Measurements from ENCODE around the gene PARM1. TPM values are rescaled to one million over a fixed set of nuclear protein-coding genes. Genes with fewer than 3 reads are reported as not detected.

The PARM1 gene
- total RNA-seq, 1 experiment from 2014 or later: 65.0 TPM

- Histone ChIP-seq H2AFZ (ENCODE audit: low read length) (no peak overlapping the region), H3K4me3 (ENCODE audit: low read length) (no peak overlapping the region)
Observed at GRCh38 chr4:75040703-75041102, 107.8 kb downstream of the PARM1 start.

DNA sequence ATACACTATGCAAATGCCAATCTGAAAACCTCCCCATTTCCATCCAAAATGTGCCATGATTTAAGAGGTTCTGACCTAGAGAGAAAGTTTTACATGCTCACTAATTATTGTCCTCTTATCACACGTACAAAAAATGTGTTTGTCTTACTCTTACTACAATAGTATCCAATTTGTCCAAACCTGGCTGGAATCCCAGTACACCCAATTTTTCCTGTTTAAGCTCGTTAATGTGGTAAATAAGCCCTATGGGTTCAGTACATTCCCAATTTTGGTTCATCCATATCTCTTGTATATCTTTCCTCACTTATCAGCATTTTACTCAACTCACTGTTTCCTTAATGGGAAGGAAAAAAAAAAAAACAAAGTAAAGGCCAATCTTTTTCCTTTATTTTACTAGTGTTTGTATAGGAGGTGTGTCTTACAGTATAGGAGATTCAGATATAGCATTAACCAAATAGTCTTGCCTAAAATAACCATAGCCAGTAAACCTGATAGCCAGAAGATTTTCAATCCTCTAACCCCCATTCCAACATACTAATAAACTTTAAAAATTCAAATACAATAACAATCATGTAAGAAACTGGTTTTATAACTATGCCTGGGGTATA lies 109.8 kb downstream of the PARM1 start:
- Histone ChIP-seq H3K36me3 (ENCODE audit: insufficient read depth, low read length) (peaks cover 12% of the 10 kb centered on the region; the same call in 1 of the 2 replicates), H3K9me3 (ENCODE audit: low read length) (no peaks in the 10 kb centered on the region), H3K4me3 (ENCODE audit: low read length) (no peak overlapping the region), H3K79me2 (ENCODE audit: low read length) (no peaks in the 10 kb centered on the region), H3K27me3 (ENCODE audit: low read length) (no peaks in the 10 kb centered on the region), H3K27ac (ENCODE audit: low read length) (no peak overlapping the region), H4K20me1 (ENCODE audit: insufficient read depth, low read depth, low read length) (no peaks in the 10 kb centered on the region), H3K9ac (ENCODE audit: low read length) (no peak overlapping the region), H3K9me2 (replicated peaks; ENCODE audit: insufficient read depth, low read length) (no peaks in the 10 kb centered on the region), H3K4me1 (ENCODE audit: low read length) (peaks cover 19% of the 10 kb centered on the region), H2AFZ (ENCODE audit: low read length) (no peak overlapping the region), H3K4me2 (ENCODE audit: low read depth, low read length, poor library complexity, severe bottlenecking) (no peak overlapping the region)
- no peak for DNase-seq

More at GRCh38 chr4:75040703-75041102, 107.8 kb downstream of the PARM1 start:
- Histone ChIP-seq H3K36me3 (ENCODE audit: insufficient read depth, low read length) (peaks cover 5% of the 10 kb centered on the region; the same call in 1 of the 2 replicates), H3K79me2 (ENCODE audit: low read length) (no peaks in the 10 kb centered on the region), H3K9me3 (ENCODE audit: low read length) (no peaks in the 10 kb centered on the region), H4K20me1 (ENCODE audit: insufficient read depth, low read depth, low read length) (no peaks in the 10 kb centered on the region), H3K4me2 (ENCODE audit: low read depth, low read length, poor library complexity, severe bottlenecking) (no peak overlapping the region), H3K27ac (ENCODE audit: low read length) (no peak overlapping the region), H3K9ac (ENCODE audit: low read length) (no peak overlapping the region), H3K9me2 (replicated peaks; ENCODE audit: insufficient read depth, low read length) (no peaks in the 10 kb centered on the region), H3K27me3 (ENCODE audit: low read length) (no peaks in the 10 kb centered on the region), H3K4me1 (ENCODE audit: low read length) (peaks cover 14% of the 10 kb centered on the region)
- no peak for DNase-seq

GRCh38 chr4:75046226-75046625 lies 113.3 kb downstream of the PARM1 start:
- no peaks in the 10 kb centered on the region for H3K9me2 ChIP-seq (replicated peaks; ENCODE audit: insufficient read depth, low read length)
- no peak for DNase-seq
- no peaks in the 10 kb centered on the region for H3K9me3 ChIP-seq (ENCODE audit: low read length)
- H3K4me1 ChIP-seq (ENCODE audit: low read length): peaks cover 26% of the 10 kb centered on the region
- no peaks in the 10 kb centered on the region for H3K27me3 ChIP-seq (ENCODE audit: low read length)
- no peak overlapping the region for H3K9ac ChIP-seq (ENCODE audit: low read length)
- peaks cover 7% of the 10 kb centered on the region; the same call in 1 of the 2 replicates for H3K36me3 ChIP-seq (ENCODE audit: insufficient read depth, low read length)
- no peak overlapping the region for H2AFZ ChIP-seq (ENCODE audit: low read length)
- H3K4me2 ChIP-seq (ENCODE audit: low read depth, low read length, poor library complexity, severe bottlenecking): no peak overlapping the region
- H3K4me3 ChIP-seq (ENCODE audit: low read length): no peak overlapping the region
- no peak overlapping the region for H3K27ac ChIP-seq (ENCODE audit: low read length)
- H3K79me2 ChIP-seq (ENCODE audit: low read length): no peaks in the 10 kb centered on the region
- H4K20me1 ChIP-seq (ENCODE audit: insufficient read depth, low read depth, low read length): no peaks in the 10 kb centered on the region

DNA sequence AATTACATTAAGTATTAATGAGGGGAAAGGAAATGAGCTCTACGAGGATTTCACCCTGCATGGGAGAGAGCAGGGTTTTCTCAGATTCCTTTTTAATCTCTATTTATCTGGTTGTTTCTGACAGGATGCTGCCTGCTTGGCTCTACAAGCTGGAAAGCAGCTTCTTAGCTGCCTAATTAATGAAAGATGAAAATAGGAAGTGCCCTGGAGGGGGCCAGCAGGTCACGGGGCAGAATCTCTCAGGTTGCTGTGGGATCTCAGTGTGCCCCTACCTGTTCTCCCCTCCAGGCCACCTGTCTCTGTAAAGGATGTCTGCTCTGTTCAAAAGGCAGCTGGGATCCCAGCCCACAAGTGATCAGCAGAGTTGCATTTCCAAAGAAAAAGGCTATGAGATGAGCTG lies 113.7 kb downstream of the PARM1 start:
- Histone ChIP-seq H3K9ac (ENCODE audit: low read length) (no peak overlapping the region), H3K9me3 (ENCODE audit: low read length) (no peaks in the 10 kb centered on the region), H3K4me2 (ENCODE audit: low read depth, low read length, poor library complexity, severe bottlenecking) (no peak overlapping the region), H3K79me2 (ENCODE audit: low read length) (no peaks in the 10 kb centered on the region), H2AFZ (ENCODE audit: low read length) (no peak overlapping the region), H3K4me3 (ENCODE audit: low read length) (no peak overlapping the region), H3K27me3 (ENCODE audit: low read length) (no peaks in the 10 kb centered on the region), H3K9me2 (replicated peaks; ENCODE audit: insufficient read depth, low read length) (no peaks in the 10 kb centered on the region), H3K36me3 (ENCODE audit: insufficient read depth, low read length) (peaks cover 7% of the 10 kb centered on the region; the same call in 1 of the 2 replicates), H3K4me1 (ENCODE audit: low read length) (peaks cover 26% of the 10 kb centered on the region), H3K27ac (ENCODE audit: low read length) (no peak overlapping the region), H4K20me1 (ENCODE audit: insufficient read depth, low read depth, low read length) (no peaks in the 10 kb centered on the region)
- DNase-seq: no peak

DNA sequence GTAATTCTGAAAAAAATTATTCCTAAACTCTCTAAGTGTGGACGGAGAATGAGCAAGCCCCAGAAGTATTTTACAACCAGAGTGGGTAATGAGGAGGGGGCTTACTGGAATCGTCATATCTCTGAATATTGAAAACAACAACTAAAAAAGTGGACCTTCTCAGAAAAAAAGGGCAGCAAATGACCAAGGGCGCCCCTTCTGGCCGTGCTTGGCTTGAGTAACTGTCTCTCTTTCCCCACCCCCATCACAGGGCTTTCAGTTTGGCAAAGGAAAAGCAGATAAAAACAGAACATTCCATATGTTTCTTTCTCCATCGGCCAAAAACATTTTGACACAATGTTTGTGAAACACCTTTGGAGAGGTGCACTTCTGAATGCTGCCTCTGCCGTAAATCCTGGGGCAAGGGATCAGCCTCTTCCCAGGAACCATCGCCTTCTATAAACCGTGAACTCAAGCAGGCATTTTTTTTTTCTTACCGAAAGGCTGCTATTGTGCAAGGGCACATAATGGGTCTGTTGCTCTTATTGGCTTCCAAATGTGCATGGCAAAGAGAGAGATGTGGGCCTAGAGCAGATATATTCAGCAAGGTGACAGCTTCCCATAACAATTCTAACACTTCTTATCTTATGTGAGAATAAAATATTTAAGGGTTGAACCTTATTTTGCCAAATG lies 115.4 kb downstream of the PARM1 start:
- peaks cover 19% of the 10 kb centered on the region for H3K4me1 ChIP-seq (ENCODE audit: low read length)
- no peak overlapping the region for H3K27ac ChIP-seq (ENCODE audit: low read length)
- H3K36me3 ChIP-seq (ENCODE audit: insufficient read depth, low read length): peaks cover 7% of the 10 kb centered on the region; the same call in 1 of the 2 replicates
- DNase-seq: no peak
- H2AFZ ChIP-seq (ENCODE audit: low read length): no peak overlapping the region
- H3K9ac ChIP-seq (ENCODE audit: low read length): no peak overlapping the region
- no peaks in the 10 kb centered on the region for H3K9me3 ChIP-seq (ENCODE audit: low read length)
- H3K79me2 ChIP-seq (ENCODE audit: low read length): no peaks in the 10 kb centered on the region
- no peaks in the 10 kb centered on the region for H3K9me2 ChIP-seq (replicated peaks; ENCODE audit: insufficient read depth, low read length)
- no peaks in the 10 kb centered on the region for H4K20me1 ChIP-seq (ENCODE audit: insufficient read depth, low read depth, low read length)
- H3K27me3 ChIP-seq (ENCODE audit: low read length): no peaks in the 10 kb centered on the region
- no peak overlapping the region for H3K4me3 ChIP-seq (ENCODE audit: low read length)
- H3K4me2 ChIP-seq (ENCODE audit: low read depth, low read length, poor library complexity, severe bottlenecking): no peak overlapping the region

GRCh38 chr4:75051431-75051830 lies 118.5 kb downstream of the PARM1 start:
- no peaks in the 10 kb centered on the region for H3K9me2 ChIP-seq (replicated peaks; ENCODE audit: insufficient read depth, low read length)
- H3K9ac ChIP-seq (ENCODE audit: low read length): no peak overlapping the region
- H3K9me3 ChIP-seq (ENCODE audit: low read length): no peaks in the 10 kb centered on the region
- H3K27me3 ChIP-seq (ENCODE audit: low read length): no peaks in the 10 kb centered on the region
- peaks cover 13% of the 10 kb centered on the region for H3K4me1 ChIP-seq (ENCODE audit: low read length)
- no peak overlapping the region for H3K4me3 ChIP-seq (ENCODE audit: low read length)
- no peak for DNase-seq
- no peak overlapping the region for H2AFZ ChIP-seq (ENCODE audit: low read length)
- H4K20me1 ChIP-seq (ENCODE audit: insufficient read depth, low read depth, low read length): no peaks in the 10 kb centered on the region
- H3K79me2 ChIP-seq (ENCODE audit: low read length): no peaks in the 10 kb centered on the region
- H3K27ac ChIP-seq (ENCODE audit: low read length): no peak overlapping the region
- peaks cover 3% of the 10 kb centered on the region; the same call in 1 of the 2 replicates for H3K36me3 ChIP-seq (ENCODE audit: insufficient read depth, low read length)
- no peak overlapping the region for H3K4me2 ChIP-seq (ENCODE audit: low read depth, low read length, poor library complexity, severe bottlenecking)

DNA sequence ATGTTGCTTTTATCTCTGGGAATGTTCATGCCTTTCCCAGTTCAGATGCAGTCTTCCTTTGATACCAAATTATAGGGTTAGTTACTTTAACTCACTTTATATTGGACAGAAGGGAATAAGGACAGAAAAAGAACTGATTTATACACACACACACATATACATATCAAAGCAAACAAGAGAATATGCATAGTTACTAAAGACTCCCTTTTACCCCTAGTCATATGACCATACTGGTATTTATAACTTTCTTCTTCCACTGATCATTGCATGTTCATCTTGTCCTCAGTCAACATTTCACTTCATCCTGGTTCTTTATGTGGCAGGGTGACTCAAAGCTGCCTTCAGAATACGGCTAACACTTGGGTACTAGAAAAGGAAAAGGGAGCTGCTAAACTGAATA lies 120.4 kb downstream of the PARM1 start:
- no peak overlapping the region for H3K9ac ChIP-seq (ENCODE audit: low read length)
- H3K4me1 ChIP-seq (ENCODE audit: low read length): peaks cover 7% of the 10 kb centered on the region; the same call in 1 of the 2 replicates
- no peak overlapping the region for H3K4me2 ChIP-seq (ENCODE audit: low read depth, low read length, poor library complexity, severe bottlenecking)
- no peaks in the 10 kb centered on the region for H3K9me2 ChIP-seq (replicated peaks; ENCODE audit: insufficient read depth, low read length)
- H3K79me2 ChIP-seq (ENCODE audit: low read length): no peaks in the 10 kb centered on the region
- H2AFZ ChIP-seq (ENCODE audit: low read length): no peak overlapping the region
- DNase-seq: no peak
- H4K20me1 ChIP-seq (ENCODE audit: insufficient read depth, low read depth, low read length): no peaks in the 10 kb centered on the region
- H3K9me3 ChIP-seq (ENCODE audit: low read length): no peaks in the 10 kb centered on the region
- no peaks in the 10 kb centered on the region for H3K36me3 ChIP-seq (ENCODE audit: insufficient read depth, low read length)
- H3K27ac ChIP-seq (ENCODE audit: low read length): no peak overlapping the region
- H3K27me3 ChIP-seq (ENCODE audit: low read length): no peaks in the 10 kb centered on the region
- H3K4me3 ChIP-seq (ENCODE audit: low read length): no peak overlapping the region

DNA sequence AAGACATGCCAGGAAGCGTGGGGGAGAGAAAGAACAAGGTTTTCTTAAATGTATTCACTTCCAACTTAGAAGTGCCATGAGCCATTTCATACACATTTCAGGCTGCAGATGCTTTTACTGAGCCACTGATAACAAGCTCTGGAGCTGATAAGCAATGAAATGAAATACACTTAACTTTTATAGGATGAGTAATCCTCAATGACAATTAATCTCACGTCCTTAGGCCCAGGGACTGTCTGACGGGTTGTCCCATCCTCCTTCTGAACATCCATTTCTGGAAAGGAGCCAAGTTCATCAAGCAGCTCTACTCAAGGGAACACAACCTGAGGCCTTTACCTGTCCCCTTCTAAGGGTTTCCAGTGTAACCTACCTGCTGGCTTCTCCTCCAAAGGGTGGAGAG lies 121.2 kb downstream of the PARM1 start:
- Histone ChIP-seq H2AFZ (ENCODE audit: low read length) (no peak overlapping the region), H3K4me3 (ENCODE audit: low read length) (no peak overlapping the region), H3K9me2 (replicated peaks; ENCODE audit: insufficient read depth, low read length) (no peaks in the 10 kb centered on the region), H3K4me2 (ENCODE audit: low read depth, low read length, poor library complexity, severe bottlenecking) (no peak overlapping the region), H3K9me3 (ENCODE audit: low read length) (no peaks in the 10 kb centered on the region), H3K9ac (ENCODE audit: low read length) (no peak overlapping the region), H3K27me3 (ENCODE audit: low read length) (no peaks in the 10 kb centered on the region), H4K20me1 (ENCODE audit: insufficient read depth, low read depth, low read length) (no peaks in the 10 kb centered on the region), H3K36me3 (ENCODE audit: insufficient read depth, low read length) (no peaks in the 10 kb centered on the region), H3K4me1 (ENCODE audit: low read length) (peaks cover 7% of the 10 kb centered on the region; the same call in 1 of the 2 replicates), H3K27ac (ENCODE audit: low read length) (no peak overlapping the region), H3K79me2 (ENCODE audit: low read length) (no peaks in the 10 kb centered on the region)
- DNase-seq: no peak
